SJCRH30 (cell line): ENCODE data around the gene BCAS3. TPM values are rescaled to one million over a fixed set of nuclear protein-coding genes. Genes with fewer than 3 reads are reported as not detected.

Experiments used
- DNase-seq, 2 experiments: peaks; one replicate each; pipeline ENCODE4 v3.0.0-alpha.2; 2015 to 2020
- H3K27ac ChIP-seq: fragments of 250-450 bp; sonication (Bioruptor Pico); 2 replicates; pipeline ENCODE4 v1.5.1; 2020; ENCODE audit warnings: mild to moderate bottlenecking, moderate library complexity
- H3K27me3 ChIP-seq: fragments of 250-450 bp; sonication (Bioruptor Pico); 2 replicates; pipeline ENCODE4 v1.5.1; 2020; ENCODE audit warnings: mild to moderate bottlenecking, moderate library complexity
- H3K36me3 ChIP-seq: fragments of 250-450 bp; sonication (Bioruptor Pico); 2 replicates; pipeline ENCODE4 v1.5.1; 2020; ENCODE audit warnings: mild to moderate bottlenecking, moderate library complexity
- H3K4me1 ChIP-seq: fragments of 250-450 bp; sonication (Bioruptor Pico); 2 replicates; pipeline ENCODE4 v1.5.1; 2020; ENCODE audit warnings: mild to moderate bottlenecking, moderate library complexity
- H3K4me3 ChIP-seq: fragments of 250-450 bp; sonication (Bioruptor Pico); 2 replicates; pipeline ENCODE4 v1.5.1; 2020; ENCODE audit warnings: mild to moderate bottlenecking, moderate library complexity
- H3K9me3 ChIP-seq: fragments of 250-450 bp; sonication (Bioruptor Pico); replicated peaks from 2 replicates; pipeline ENCODE4 v1.5.1; 2020; ENCODE audit warnings: mild to moderate bottlenecking, moderate library complexity
- total RNA-seq: library from RNA; depleted of rRNA; stranded (reverse); fragments of >200 nt; shearing (Covaris generic); gene quantifications from 2 replicates; pipeline ENCODE4 v1.2.3, GENCODE V29; 2014

Gene BCAS3
- total RNA-seq, 1 experiment from 2014 or later: 11.6 TPM

- Histone ChIP-seq H3K4me1 (no peaks in the 10 kb centered on the region), H3K9me3 (no peaks in the 10 kb centered on the region), H3K4me3 (no peak overlapping the region), H3K36me3 (no peaks in the 10 kb centered on the region), H3K27ac (no peak overlapping the region), H3K27me3 (no peaks in the 10 kb centered on the region)
- DNase-seq: no peak
Observed at GRCh38 chr17:61048376-61049106, 370.9 kb downstream of the BCAS3 start.

- Histone ChIP-seq H3K27me3 (no peaks in the 10 kb centered on the region), H3K9me3 (no peaks in the 10 kb centered on the region), H3K4me3 (no peak overlapping the region), H3K4me1 (no peaks in the 10 kb centered on the region; the same call in 1 of the 2 replicates), H3K27ac (no peak overlapping the region), H3K36me3 (no peaks in the 10 kb centered on the region)
- DNase-seq: no peak
Observed at GRCh38 chr17:61053469-61053868, 375.8 kb downstream of the BCAS3 start.

- Histone ChIP-seq H3K36me3 (no peaks in the 10 kb centered on the region), H3K27me3 (no peaks in the 10 kb centered on the region), H3K9me3 (no peaks in the 10 kb centered on the region), H3K27ac (no peak overlapping the region), H3K4me3 (no peak overlapping the region), H3K4me1 (no peaks in the 10 kb centered on the region; the same call in 1 of the 2 replicates)
- DNase-seq: no peak
Observed at GRCh38 chr17:61054436-61054835, 376.8 kb downstream of the BCAS3 start.

GRCh38 chr17:61057257-61057656 lies 379.6 kb downstream of the BCAS3 start:
- no peaks in the 10 kb centered on the region for H3K9me3 ChIP-seq
- no peaks in the 10 kb centered on the region; the same call in 1 of the 2 replicates for H3K4me1 ChIP-seq
- no peaks in the 10 kb centered on the region for H3K36me3 ChIP-seq
- no peak overlapping the region for H3K27ac ChIP-seq
- DNase-seq: no peak
- H3K4me3 ChIP-seq: no peak overlapping the region
- H3K27me3 ChIP-seq: no peaks in the 10 kb centered on the region

GRCh38 chr17:61058066-61058465 lies 380.4 kb downstream of the BCAS3 start:
- Histone ChIP-seq H3K4me3 (no peak overlapping the region), H3K27ac (no peak overlapping the region), H3K4me1 (no peaks in the 10 kb centered on the region; the same call in 1 of the 2 replicates), H3K9me3 (no peaks in the 10 kb centered on the region), H3K27me3 (no peaks in the 10 kb centered on the region), H3K36me3 (no peaks in the 10 kb centered on the region)
- DNase-seq: peak in 1 of 2 experiments; percentile 29

GRCh38 chr17:61063528-61063927 lies 385.9 kb downstream of the BCAS3 start:
- no peaks in the 10 kb centered on the region for H3K27me3 ChIP-seq
- no peak for DNase-seq
- H3K27ac ChIP-seq: no peak overlapping the region
- peaks cover 7% of the 10 kb centered on the region for H3K4me1 ChIP-seq
- no peak overlapping the region for H3K4me3 ChIP-seq
- no peaks in the 10 kb centered on the region for H3K9me3 ChIP-seq
- H3K36me3 ChIP-seq: no peaks in the 10 kb centered on the region

GRCh38 chr17:61064087-61064951 lies 386.7 kb downstream of the BCAS3 start:
- Histone ChIP-seq H3K4me3 (no peak overlapping the region), H3K9me3 (no peaks in the 10 kb centered on the region), H3K36me3 (no peaks in the 10 kb centered on the region), H3K4me1 (peaks cover 7% of the 10 kb centered on the region), H3K27ac (no peak overlapping the region), H3K27me3 (no peaks in the 10 kb centered on the region)
- DNase-seq: no peak

- Histone ChIP-seq H3K4me3 (no peak overlapping the region), H3K27me3 (no peaks in the 10 kb centered on the region), H3K9me3 (no peaks in the 10 kb centered on the region), H3K27ac (no peak overlapping the region), H3K4me1 (peaks cover 7% of the 10 kb centered on the region), H3K36me3 (no peaks in the 10 kb centered on the region)
- peak in 1 of 2 experiments; percentile 29 for DNase-seq
Observed at GRCh38 chr17:61065263-61065773, 387.7 kb downstream of the BCAS3 start.

- H3K36me3 ChIP-seq: no peaks in the 10 kb centered on the region
- H3K27me3 ChIP-seq: no peaks in the 10 kb centered on the region
- no peak overlapping the region for H3K4me3 ChIP-seq
- peaks cover 7% of the 10 kb centered on the region for H3K4me1 ChIP-seq
- no peak for DNase-seq
- no peak overlapping the region for H3K27ac ChIP-seq
- H3K9me3 ChIP-seq: no peaks in the 10 kb centered on the region
Observed at GRCh38 chr17:61066062-61066461, 388.4 kb downstream of the BCAS3 start.

- 0 out of 2 replicates have a peak, but pooled peaks cover 3% of the 10 kb centered on the region for H3K9me3 ChIP-seq
- H3K36me3 ChIP-seq: no peaks in the 10 kb centered on the region
- no peak overlapping the region for H3K4me3 ChIP-seq
- H3K4me1 ChIP-seq: no peaks in the 10 kb centered on the region; the same call in 1 of the 2 replicates
- no peak overlapping the region for H3K27ac ChIP-seq
- no peaks in the 10 kb centered on the region for H3K27me3 ChIP-seq
- no peak for DNase-seq
Observed at GRCh38 chr17:61070649-61071048, 393.0 kb downstream of the BCAS3 start.

GRCh38 chr17:61072648-61073047 lies 395.0 kb downstream of the BCAS3 start:
- Histone ChIP-seq H3K4me3 (no peak overlapping the region), H3K27ac (no peak overlapping the region)
- DNase-seq: no peak

GRCh38 chr17:61073131-61073530 lies 395.5 kb downstream of the BCAS3 start:
- H3K4me3 ChIP-seq: no peak overlapping the region
- no peaks in the 10 kb centered on the region; the same call in 1 of the 2 replicates for H3K4me1 ChIP-seq
- DNase-seq: no peak
- no peaks in the 10 kb centered on the region for H3K36me3 ChIP-seq
- H3K27me3 ChIP-seq: no peaks in the 10 kb centered on the region
- H3K27ac ChIP-seq: no peak overlapping the region
- H3K9me3 ChIP-seq: 0 out of 2 replicates have a peak, but pooled peaks cover 3% of the 10 kb centered on the region

More at GRCh38 chr17:61072648-61073047, 395.0 kb downstream of the BCAS3 start:
- Histone ChIP-seq H3K4me1 (no peaks in the 10 kb centered on the region; the same call in 1 of the 2 replicates), H3K9me3 (0 out of 2 replicates have a peak, but pooled peaks cover 3% of the 10 kb centered on the region), H3K36me3 (no peaks in the 10 kb centered on the region), H3K27me3 (no peaks in the 10 kb centered on the region)

- no peaks in the 10 kb centered on the region for H3K36me3 ChIP-seq
- no peak overlapping the region for H3K27ac ChIP-seq
- no peak for DNase-seq
- H3K4me3 ChIP-seq: no peak overlapping the region
- no peaks in the 10 kb centered on the region for H3K27me3 ChIP-seq
- 0 out of 2 replicates have a peak, but pooled peaks cover 3% of the 10 kb centered on the region for H3K9me3 ChIP-seq
- H3K4me1 ChIP-seq: no peaks in the 10 kb centered on the region; the same call in 1 of the 2 replicates
Observed at GRCh38 chr17:61073799-61074513, 396.3 kb downstream of the BCAS3 start.

- Histone ChIP-seq H3K36me3 (no peaks in the 10 kb centered on the region), H3K4me1 (no peaks in the 10 kb centered on the region; the same call in 1 of the 2 replicates), H3K4me3 (no peak overlapping the region), H3K27me3 (no peaks in the 10 kb centered on the region), H3K27ac (no peak overlapping the region), H3K9me3 (0 out of 2 replicates have a peak, but pooled peaks cover 3% of the 10 kb centered on the region)
- DNase-seq: no peak
Observed at GRCh38 chr17:61075988-61076387, 398.3 kb downstream of the BCAS3 start.
